Left renal pelvis (tissue), 4 donors: ENCODE data around the gene ADM. TPM values are rescaled to one million over a fixed set of nuclear protein-coding genes. Genes with fewer than 3 reads are reported as not detected.

ENCODE experiments used
- DNase-seq, 4 donors: peaks; one replicate each; pipeline ENCODE4 v3.0.0-alpha.2; 2013; ENCODE audit warnings: low read depth in 4 of 4, low spot score in 3 of 4
- polyA plus RNA-seq, 4 donors: library from polyadenylated mRNA; unstranded; fragments of 120-200 nt; gene quantifications; one replicate each; pipeline ENCODE4 v1.2.1, GENCODE V29; 2013; ENCODE audit not compliant: insufficient read length in 4 of 4

The ADM gene
- polyA plus RNA-seq, 4 donors, result 6.0 to 13.3 (median 11.0) TPM

DNA sequence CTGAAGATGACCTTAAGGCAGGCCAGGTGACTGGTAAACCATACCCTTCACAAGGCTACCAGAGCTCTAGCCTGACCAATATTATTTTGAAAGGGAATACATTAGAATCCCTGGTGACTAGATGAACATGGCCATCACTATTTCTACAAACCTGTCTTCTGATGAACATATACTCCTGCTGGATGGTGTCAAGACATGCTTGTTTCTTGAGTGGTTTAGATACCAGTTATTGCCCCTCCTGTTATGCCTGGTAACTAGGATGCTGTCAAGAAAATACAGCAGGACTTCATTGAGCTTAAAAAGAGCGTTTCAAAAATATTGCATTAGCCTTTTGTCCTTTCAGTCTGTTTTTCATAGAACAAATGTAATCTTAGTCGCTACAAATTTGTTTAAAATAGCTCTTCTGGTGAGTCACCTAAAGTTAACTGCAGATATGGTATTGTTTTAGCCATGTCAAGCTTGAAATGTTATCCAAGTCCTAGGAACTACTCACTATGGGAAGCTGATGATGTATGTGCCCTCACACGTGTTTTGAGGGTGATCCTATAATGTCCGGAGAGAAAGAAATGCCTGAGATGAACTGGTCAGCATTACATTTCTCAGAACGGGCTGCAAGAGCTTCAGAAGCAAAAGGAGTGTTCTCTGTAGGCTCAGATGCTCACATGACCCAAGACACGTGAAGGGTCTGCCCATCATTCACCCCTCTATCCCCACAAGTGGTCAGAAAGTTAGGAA lies 20.6 kb downstream of the ADM start:
- no peak for DNase-seq

DNA sequence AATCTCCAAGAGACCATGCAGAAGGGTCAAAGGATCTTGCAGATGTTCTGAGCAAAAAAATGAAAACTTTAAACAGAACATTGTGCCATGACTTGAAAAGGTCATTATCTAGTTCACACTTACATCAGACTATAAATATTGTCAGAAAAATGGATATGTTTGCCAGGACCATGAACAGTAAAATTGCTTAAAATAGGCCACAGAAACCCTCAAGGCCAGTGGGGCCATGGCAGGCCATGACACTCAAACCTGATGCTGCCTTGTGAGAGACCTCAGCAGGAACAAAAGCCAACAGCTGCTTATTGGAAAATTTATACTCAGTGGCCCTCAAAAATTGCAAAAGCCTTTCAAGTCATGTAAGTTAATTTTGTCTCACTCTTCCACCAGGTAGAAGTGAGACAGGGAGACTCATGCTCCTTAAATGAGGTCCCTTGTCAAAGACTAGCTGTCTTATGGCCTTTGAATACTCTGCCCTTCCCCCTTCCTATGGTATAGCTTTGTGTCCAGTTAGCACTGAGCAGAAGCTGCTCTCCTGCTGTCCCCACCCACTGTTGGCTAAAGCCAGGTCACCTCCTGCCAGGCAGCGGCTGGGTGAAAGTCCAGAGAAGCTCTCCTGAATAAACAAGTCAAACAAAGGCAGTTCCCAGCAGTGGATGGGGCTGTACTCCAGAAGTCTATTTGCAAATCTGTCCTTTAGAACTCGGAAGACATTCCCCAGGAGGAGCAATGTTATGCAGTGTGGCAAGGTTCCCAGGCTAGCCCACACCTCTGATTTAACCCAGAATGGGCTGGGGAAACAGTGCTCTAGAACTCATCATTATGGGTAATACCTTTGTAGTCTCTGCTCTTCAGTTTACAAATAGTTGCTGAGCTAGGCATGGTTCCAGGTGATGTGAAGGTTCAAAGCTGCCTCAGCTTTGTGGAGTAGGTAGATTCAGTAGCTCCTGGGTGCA lies 21.4 kb downstream of the ADM start:
- DNase-seq, result no peak

DNA sequence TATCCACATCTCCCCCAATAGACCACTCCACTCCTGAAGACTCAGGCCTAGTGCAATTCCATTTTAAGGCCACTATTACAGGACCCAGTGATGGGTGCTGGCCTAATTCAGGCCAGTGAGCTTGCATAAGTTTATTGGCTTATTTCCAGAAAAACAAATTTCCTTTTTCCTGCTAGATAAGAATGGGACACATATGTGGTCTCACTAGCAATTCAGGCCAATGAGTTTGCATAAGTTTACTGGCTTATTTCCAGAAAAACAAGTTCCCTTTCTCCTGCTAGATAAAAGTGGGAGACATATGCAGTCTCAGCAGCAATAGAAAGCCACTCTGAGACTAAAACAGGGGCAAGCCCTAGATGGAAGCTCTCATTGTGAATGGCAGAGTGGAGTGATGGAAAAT lies 22.4 kb downstream of the ADM start:
- DNase-seq, result no peak

DNA sequence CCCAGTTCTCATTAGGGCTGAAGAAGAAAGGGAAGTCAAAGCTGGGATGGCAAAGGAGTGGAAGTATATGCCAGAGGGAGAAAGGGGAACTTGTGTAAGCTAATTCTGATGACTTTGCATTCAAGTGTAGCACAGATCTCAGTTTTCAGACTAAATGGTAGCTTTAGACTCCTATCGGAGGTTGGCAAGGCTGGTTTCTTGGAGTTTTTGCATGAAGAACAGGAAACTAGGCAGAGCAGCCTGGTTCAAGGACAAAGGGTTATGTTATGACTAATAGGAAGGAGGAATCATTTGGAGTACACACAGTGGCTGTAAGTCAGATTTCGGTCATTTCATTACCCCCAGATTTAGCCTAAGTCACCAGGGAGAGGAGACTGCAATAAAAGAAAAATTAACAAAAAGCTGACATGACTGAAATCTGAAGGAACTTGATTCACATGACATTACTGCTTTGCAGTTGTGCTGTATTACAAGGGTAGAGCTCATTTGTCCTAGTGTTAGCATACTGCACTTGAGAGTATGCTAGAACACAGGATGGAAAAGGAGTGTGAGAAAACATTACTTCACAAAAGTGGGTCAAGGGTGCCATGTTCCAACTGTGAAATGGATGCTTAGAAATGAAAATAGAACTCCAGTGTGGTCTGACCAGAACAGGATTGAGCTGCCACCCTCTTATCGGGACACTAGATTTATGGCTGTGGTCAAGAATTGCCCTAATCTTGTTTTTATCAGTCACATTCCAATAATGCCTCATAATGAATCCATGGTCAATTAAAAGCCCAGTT lies 23.6 kb downstream of the ADM start:
- DNase-seq, result no peak

DNA sequence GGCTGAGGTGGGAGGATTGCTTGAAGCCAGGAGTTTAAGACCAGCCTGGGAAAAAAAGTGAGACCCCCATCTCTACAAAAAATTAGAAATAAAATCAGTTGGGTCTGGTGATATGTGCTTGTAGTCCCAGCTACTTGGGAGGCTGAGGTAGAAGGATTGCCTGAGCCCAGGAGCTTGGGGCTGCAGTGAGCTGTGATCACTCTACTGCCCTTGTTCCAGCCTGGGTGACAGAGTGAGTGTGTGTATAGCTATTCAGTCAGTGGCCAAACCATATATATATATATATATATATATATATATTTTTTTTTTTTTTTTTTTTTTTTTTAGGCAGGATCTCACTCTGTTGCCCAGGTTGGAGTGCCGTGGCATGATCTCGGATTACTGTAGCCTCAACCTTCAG lies 24.5 kb downstream of the ADM start:
- no peak for DNase-seq

DNA sequence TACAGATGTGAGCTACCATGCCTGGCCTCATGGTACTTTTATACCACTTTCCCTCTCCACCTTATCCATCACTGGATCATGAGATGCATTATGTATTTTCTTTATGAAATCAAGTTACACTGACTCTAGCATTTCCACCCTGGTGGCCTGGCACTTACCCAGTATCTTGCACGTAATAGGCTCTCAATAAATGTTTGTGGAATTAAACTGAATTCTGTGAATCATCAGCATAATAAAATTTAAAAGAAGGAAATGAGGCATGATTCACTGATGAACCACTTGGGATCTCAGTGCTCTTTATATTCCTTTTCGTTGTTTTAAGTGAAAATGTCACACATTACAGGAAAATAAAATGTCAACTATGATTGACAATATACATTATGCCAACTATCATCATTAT lies 25.1 kb downstream of the ADM start:
- DNase-seq, result no peak

DNA sequence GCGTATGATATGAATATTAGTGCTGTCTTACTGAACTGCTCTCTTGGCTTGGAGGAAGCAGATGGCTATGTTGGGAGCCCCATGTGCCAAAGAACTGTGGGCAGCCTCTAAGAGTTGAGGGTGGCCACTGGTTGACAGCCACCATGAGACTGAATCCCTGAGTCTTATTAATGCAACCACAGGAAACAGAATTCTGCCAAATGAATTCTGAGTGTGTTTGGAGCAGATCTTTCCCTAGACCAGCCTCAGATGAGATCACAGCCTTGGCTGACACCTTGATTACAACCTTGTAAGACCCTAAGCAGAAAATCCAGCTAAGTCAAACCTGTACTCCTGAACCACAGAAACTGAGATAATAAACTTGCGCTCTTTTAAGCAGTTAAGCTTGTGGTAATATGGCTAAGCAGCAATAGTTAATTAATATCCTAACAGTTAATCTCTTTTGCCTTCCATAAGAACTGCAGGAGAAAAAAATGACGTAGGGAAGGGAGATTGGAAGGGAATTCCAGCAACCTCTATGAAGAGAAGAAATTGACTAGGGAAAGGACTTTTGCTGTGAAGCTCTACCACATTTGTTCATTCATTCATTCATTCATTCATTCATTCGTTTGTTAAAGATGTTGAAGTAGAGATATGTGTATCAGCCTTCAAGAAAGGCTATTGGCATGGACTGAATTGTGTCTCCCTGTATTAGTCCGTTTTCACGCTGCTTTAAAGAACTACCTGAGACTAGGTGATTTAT lies 26.8 kb downstream of the ADM start:
- no peak for DNase-seq

DNA sequence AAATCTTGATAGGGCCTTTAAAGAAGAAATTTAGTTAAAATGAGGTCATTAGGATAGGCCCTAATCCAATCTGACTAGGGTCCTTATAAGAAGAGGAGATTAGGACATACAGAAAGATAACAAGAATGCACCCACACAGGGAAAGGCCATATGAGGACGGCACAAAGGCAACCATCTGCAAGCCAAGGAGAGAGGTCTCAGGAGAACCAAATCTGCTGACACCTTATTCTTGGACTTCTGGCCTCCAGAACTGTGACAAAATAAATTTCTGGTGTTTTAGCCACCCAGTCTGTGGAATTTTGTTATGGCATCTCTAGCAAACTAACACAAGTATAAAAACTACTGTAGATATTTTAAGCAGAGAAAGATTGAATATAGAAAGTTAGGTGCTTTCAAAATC lies 28.6 kb downstream of the ADM start:
- no peak for DNase-seq

DNA sequence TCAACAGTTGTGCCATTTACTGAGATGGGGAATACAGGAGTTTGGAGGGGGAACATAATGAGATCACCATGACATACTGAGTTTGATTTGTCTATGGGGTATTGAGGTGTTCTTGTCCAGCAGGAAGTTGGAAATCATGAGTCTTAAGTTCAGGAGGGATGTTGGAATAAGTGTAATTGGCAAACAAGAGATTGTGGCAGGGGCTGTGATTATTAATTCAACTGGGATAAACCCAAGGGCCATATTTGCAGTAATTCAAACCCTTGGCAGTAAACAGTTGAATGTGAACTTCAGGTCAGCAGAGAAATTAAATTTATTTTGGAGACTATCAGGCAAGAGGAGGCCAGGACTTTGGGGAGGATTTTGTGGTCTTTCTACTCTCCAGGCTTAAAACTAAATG lies 33.4 kb downstream of the ADM start:
- DNase-seq, result no peak

DNA sequence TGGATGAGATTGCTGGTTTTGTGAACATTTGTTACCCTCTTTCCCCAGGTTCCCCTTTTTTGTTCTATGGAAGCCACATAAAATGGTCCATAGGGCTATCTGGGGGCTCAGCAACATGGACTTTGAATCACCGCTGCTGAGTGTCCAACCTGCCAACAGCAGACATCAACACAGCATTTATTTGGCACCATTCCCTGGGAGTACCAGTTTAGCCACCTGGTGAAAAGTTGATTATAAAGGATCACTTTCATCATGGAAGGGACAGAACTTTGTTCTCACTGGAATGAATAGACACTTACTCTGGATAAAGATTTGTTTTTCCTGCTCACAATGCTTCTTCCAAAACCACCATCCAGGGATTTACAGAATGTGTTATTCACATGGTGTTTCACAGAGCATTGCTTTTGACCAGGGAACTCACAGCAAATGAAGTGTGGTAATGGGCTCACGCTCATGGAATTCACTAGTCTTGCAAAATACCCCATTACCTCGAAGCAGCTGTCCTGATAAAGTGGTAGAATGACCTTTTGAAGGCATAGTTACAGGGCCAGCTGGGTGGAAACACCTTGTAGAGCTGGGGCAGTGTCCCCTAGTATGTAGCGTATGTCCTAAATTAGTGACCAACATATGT lies 43.9 kb downstream of the ADM start:
- DNase-seq, result no peak

DNA sequence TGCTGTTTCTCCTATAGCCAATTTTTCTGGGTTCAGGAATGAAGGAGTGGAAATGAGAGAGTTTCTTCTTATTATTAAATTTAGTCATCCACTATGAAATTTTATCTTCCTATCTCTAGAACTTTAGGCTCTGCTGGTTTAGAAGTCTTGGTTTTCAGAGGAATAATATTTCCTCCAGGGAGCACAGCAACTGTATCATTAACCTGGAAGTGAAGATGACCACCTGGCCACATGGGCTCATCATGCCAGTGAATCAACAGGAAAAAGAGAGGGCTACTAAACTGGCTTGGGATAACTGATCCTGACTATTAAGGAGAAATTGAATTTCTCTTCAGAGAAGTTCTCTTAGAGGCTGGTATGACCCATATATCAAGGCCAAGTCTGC lies 44.4 kb downstream of the ADM start:
- DNase-seq, result no peak

DNA sequence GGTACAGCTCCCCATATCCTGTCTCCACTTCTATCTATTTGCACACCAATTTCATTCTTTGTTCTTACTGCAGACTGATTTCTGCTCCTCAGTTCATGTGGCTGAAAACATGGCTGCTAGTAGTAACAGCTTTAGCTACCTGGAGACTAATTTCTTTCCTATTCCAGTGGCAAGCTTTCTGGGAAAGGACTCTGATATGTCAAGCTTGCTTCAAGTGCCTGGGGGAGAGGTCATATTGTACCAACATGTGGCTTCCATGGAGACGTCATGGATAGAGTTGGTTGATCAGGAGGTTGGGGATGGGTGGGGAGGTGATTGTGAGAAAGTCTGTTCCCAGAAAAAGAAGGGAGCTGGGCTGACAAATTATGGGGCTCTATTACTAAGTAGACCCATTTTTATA lies 44.9 kb downstream of the ADM start:
- no peak for DNase-seq

DNA sequence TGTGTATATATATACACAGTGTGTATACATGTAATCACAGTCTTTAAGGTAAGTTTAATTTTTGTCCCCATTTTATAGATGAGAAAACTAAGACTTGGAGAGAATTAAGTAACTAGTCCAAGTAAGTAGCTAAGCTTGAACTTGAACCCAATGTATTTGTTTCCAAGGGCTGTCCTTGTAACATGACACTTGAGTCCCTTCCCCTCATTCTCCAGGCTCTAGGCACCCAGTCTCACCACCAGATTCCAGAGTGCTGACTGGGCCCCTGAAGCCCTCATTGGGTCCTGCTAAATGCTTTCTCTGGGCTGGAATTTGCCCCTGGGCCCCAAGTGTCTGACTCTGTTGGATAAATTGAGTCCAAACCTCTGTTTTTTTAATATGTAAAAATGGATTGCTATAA lies 45.5 kb downstream of the ADM start:
- no peak for DNase-seq

DNA sequence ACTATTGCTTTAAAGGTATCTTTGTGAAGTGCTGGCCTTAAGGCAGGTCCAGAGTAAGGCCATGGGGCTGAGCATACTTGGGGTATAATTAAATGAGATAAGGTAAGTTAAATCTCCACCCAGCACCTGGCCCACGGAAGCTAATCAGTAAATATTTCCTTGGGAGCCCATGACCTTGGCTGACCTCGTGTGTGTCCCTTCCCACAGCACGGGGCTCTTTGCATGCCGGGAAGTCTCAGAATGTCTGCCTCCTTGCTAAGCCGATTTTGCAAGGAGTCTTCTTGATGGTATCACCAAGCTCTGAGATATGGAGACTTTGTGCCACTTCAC lies 46.5 kb downstream of the ADM start:
- no peak for DNase-seq

DNA sequence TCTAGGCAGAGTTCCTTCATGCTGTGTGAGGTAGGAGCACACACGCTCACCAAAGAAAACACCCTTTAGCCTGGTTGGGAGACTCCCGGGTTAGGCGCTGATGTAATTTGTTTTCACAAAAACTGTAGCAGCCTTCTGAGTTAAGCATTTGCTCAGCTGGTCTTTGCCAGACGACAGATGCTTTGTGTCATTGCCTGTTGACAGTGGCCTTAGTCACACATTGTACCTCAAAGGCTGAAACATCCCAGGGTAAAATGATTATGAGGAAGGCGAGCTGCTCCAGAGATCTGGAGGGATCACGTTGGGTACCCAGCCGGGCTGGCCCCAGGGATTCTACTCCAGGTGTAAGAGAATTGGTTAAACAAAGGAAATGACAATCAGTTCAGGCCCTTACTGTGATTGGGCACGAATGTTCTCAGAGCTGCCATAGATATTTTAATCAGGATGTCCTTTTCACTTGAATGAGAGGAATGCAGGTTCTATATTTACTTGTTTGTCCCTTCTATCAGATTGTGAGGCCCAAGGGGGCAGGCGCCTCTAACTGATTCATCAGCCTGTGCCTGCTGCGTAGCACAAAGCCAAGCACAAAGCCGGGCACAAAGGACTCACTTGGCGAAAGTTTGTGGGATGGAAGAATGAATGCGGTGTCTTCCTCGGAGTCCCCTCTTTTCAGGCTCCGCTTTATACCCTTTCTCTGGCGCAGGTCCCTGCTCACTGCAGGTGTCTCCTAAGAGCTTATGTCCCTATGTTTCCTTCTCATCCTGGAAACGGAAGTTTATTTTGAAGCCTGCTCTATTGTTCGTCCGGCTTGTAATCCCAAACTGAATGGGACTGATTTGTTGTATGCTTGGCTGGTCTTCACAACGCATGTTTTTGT lies 47.1 kb downstream of the ADM start:
- peak; percentile 68 to 77 (median 74) for DNase-seq

DNA sequence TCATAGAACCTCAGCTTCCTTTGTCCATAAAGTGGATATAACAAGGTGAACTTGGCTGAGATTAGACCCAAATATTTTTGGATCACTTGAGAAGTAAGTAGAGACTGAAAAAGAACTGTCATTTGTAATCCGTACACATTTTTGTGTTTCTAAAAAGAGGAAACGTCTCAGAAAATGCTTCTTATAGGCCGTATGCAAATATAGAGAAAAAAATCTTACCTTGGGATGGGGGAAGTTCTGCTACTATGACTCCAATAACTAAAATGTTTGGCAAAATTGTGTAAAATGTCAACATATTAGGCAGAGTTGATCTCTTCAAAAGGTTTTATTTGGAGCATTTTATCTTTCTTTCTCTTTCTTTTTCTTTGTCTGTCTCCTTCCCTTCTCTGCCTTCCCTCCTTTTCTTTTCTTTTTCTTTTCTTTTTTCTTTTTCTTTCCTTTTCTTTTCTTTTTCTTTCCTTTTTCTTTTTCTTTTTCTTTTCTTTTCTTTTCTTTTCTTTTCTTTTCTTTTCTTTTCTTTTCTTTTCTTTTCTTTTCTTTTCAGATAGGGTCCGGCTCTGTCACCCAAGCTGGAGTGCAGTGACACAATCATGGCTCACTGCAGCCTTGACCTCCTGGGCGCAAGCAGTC lies 48.2 kb downstream of the ADM start:
- DNase-seq, result no peak

DNA sequence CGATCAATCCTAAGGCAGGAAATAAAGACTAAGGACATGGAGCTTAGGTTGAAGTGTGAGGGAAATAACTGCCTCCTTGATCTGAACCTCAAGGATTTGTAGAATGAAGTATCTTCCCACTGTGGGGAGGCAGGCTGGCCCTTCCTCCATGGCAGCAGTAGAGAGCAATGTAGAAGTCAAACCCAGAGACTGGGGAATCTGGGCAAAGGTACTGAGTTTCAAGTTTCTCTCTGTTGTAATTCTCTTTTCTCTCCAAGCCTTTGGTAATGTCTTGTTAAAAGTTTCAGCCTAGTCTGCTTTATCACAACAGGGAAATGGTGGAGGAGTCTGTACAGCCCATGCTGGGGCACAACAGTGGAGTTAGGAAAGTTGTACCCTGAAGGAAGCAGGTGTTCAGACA lies 49.5 kb downstream of the ADM start:
- DNase-seq, result no peak

DNA sequence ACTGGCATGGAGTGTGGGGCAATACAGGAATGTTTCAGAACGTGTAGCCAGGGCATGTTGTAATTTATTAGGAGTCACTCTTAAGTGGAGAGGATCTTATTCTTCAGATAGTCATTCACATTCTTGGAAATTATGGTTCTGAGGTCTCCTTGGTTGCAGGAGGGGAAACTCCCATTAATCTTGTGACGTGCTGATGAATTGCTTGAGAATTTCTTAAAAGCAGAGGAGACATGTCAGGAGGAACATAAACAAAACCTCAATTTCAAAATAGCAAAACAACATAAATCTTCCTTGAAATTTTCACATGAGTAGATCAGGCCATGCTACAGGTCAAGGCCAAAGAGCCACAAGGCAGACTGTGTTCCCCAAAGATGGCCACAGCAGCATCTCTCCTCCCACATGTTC lies 50.4 kb downstream of the ADM start:
- no peak for DNase-seq

DNA sequence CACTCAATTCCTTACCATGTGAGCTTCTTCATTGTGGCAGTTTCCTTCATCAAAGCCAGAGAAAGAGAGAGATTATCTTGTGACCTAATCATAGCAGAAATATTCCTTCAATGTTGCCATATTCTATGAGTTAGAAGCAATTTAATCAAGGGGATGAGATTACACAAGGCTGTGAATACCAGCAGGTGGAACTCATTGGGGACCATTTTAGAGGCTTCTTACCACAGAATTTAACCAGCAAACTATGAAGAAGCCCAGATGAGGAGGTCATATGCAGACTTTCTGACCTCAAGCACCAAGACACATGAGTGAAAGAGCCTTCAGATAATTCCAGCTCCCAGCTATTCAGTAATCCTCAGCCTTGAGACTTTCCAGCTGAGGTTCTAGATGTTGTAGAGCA lies 51.3 kb downstream of the ADM start:
- DNase-seq, result no peak
